ENCODE measurements around the gene SPATS1.
"Not testable (repeated sequence)": the region's sequence is repeated elsewhere in the genome, so short reads cannot be mapped to it uniquely, and the experiment has no call there.

Gene SPATS1

GRCh38 chr6:44349904-44350649, 7.6 kb downstream of the SPATS1 start:
- no peak for DNase-seq

- not testable (repeated sequence) for DNase-seq
These were observed 8.2 kb downstream of the SPATS1 start for GRCh38 chr6:44350650-44350994.

GRCh38 chr6:44352259-44352658, 9.8 kb downstream of the SPATS1 start:
- DNase-seq: no peak

- DNase-seq: no peak
These were observed 10.9 kb downstream of the SPATS1 start for GRCh38 chr6:44353336-44353735.

- no peak for DNase-seq
These were observed 13.2 kb downstream of the SPATS1 start for GRCh38 chr6:44355640-44356039.

GRCh38 chr6:44356487-44356886, 14.0 kb downstream of the SPATS1 start:
- no peak for DNase-seq

- no peak for DNase-seq
These were observed 17.5 kb downstream of the SPATS1 start for GRCh38 chr6:44359973-44360372.

- DNase-seq: no peak
These were observed 19.5 kb downstream of the SPATS1 start for GRCh38 chr6:44361947-44362346.

GRCh38 chr6:44363377-44363926, 21.0 kb downstream of the SPATS1 start:
- DNase-seq: no peak

GRCh38 chr6:44366781-44367180, 24.3 kb downstream of the SPATS1 start:
- no peak for DNase-seq

GRCh38 chr6:44367681-44368080, 25.2 kb downstream of the SPATS1 start:
- DNase-seq: no peak

GRCh38 chr6:44373051-44373450, 30.6 kb downstream of the SPATS1 start:
- no peak for DNase-seq

GRCh38 chr6:44373787-44374186, 31.3 kb downstream of the SPATS1 start:
- no peak for DNase-seq

- no peak for DNase-seq
These were observed 32.6 kb downstream of the SPATS1 start for GRCh38 chr6:44375071-44375470.

- DNase-seq: no peak
These were observed 35.0 kb downstream of the SPATS1 start for GRCh38 chr6:44377484-44377883.

- no peak for DNase-seq
These were observed 35.5 kb downstream of the SPATS1 start for GRCh38 chr6:44377971-44378370.

- DNase-seq: no peak
These were observed 39.3 kb downstream of the SPATS1 start for GRCh38 chr6:44381739-44382138.

- no peak for DNase-seq
These were observed 44.0 kb downstream of the SPATS1 start for GRCh38 chr6:44386364-44386928.

- no peak for DNase-seq
These were observed 44.5 kb downstream of the SPATS1 start for GRCh38 chr6:44386929-44387345.

- DNase-seq: peak; percentile 98
These were observed 45.1 kb downstream of the SPATS1 start, which contains the start of gene CDC5L for GRCh38 chr6:44387346-44388134. Gene CDC5L, plus strand, starts transcription at chr6:44387706. Its CDS starts 118 bp downstream, at chr6:44387824.

GRCh38 chr6:44388135-44388487, 45.7 kb downstream of the SPATS1 start:
- no peak for DNase-seq

GRCh38 chr6:44388887-44389286, 46.4 kb downstream of the SPATS1 start:
- DNase-seq: no peak

- no peak for DNase-seq
These were observed 47.8 kb downstream of the SPATS1 start for GRCh38 chr6:44390158-44390683.
